ENCODE data around the gene GLG1. TPM values are rescaled to one million over a fixed set of nuclear protein-coding genes. Genes with fewer than 3 reads are reported as not detected.
"Not testable (repeated sequence)": the region's sequence is repeated elsewhere in the genome, so short reads cannot be mapped to it uniquely, and the experiment has no call there.

The GLG1 gene
- total RNA-seq, 6 experiments from 2014 or later: 42.4 to 65.1 (median 44.7) TPM

GRCh38 chr16:74449470-74449869 is 157.4 kb downstream of the GLG1 start:
- no CpG with 5 or more reads among the region's 5 CpGs for WGBS (ENCODE audit: insufficient coverage, low coverage, low lambda C conversion rate, missing lambda C conversion rate)
- Histone ChIP-seq H3K36me3 (peaks cover 0 to 38% (median 14%) of the 10 kb centered on the region in 4 donors), H3K27me3 (no peaks in the 10 kb centered on the region), H3K4me1 (peaks cover 0 to 5% (median 0%) of the 10 kb centered on the region in 4 donors), H3K27ac (peak overlapping the region; percentile 32 to 39 (median 35)), H3K4me3 (no peak overlapping the region), H3K9me3 (no peaks in the 10 kb centered on the region)
- DNase-seq (no peak), ATAC-seq (peak; percentile 15 to 44 (median 26))
- TF ChIP-seq CTCF (IDR thresholded peaks at IDR 0.05) (no peak), POLR2A (IDR thresholded peaks at IDR 0.05) (no peak)
- intact Hi-C loops (cut with DNase I): no loop called here

- TF ChIP-seq CTCF (IDR thresholded peaks at IDR 0.05): no peak
- TF ChIP-seq POLR2A (IDR thresholded peaks at IDR 0.05): no peak
- Histone ChIP-seq H3K27ac (peak overlapping the region in 2 of 3 donors; percentile 39 to 50), H3K4me3 (no peak overlapping the region), H3K36me3 (peaks cover 0 to 38% (median 14%) of the 10 kb centered on the region in 4 donors), H3K9me3 (no peaks in the 10 kb centered on the region), H3K4me1 (peaks cover 0 to 5% (median 0%) of the 10 kb centered on the region in 4 donors), H3K27me3 (no peaks in the 10 kb centered on the region)
- peak in 2 of 3 donors; percentile 42 to 61 for DNase-seq
- intact Hi-C loops (cut with DNase I): no loop called here
- ATAC-seq: peak; percentile 79 to 93 (median 89)
- 74% methylated on average over 7 of the region's 8 CpGs for WGBS (ENCODE audit: insufficient coverage, low coverage, low lambda C conversion rate, missing lambda C conversion rate)
Measured at GRCh38 chr16:74448990-74449389, 157.9 kb downstream of the GLG1 start.

- peaks cover 0 to 25% (median 9%) of the 10 kb centered on the region in 4 donors for H3K36me3 ChIP-seq
- H3K27me3 ChIP-seq: no peaks in the 10 kb centered on the region
- 84% methylated on average over 5 of the region's 5 CpGs for WGBS (ENCODE audit: insufficient coverage, low coverage, low lambda C conversion rate, missing lambda C conversion rate)
- H3K9me3 ChIP-seq: no peaks in the 10 kb centered on the region
- DNase-seq (no peak), ATAC-seq (peak; percentile 14 to 58 (median 28))
- intact Hi-C loops (cut with DNase I): no loop called here
- H3K4me3 ChIP-seq: no peak overlapping the region
- peaks cover 0 to 5% (median 0%) of the 10 kb centered on the region in 4 donors for H3K4me1 ChIP-seq
- H3K27ac ChIP-seq: no peak overlapping the region
- TF ChIP-seq CTCF (IDR thresholded peaks at IDR 0.05): no peak
- TF ChIP-seq POLR2A (IDR thresholded peaks at IDR 0.05): no peak
Measured at GRCh38 chr16:74447578-74447977, 159.3 kb downstream of the GLG1 start.

GRCh38 chr16:74446866-74447265 is 160.0 kb downstream of the GLG1 start:
- WGBS (ENCODE audit: insufficient coverage, low coverage, low lambda C conversion rate, missing lambda C conversion rate): 93% methylated on average over 5 of the region's 8 CpGs
- Histone ChIP-seq H3K4me3 (no peak overlapping the region), H3K9me3 (no peaks in the 10 kb centered on the region), H3K36me3 (peaks cover 0 to 18% (median 3%) of the 10 kb centered on the region in 4 donors), H3K27ac (no peak overlapping the region), H3K4me1 (peaks cover 0 to 5% (median 0%) of the 10 kb centered on the region in 4 donors), H3K27me3 (no peaks in the 10 kb centered on the region)
- ATAC-seq (no peak), DNase-seq (no peak)
- TF ChIP-seq CTCF (IDR thresholded peaks at IDR 0.05): no peak
- TF ChIP-seq POLR2A (IDR thresholded peaks at IDR 0.05): no peak
- intact Hi-C loops (cut with DNase I): no loop called here

GRCh38 chr16:74443624-74444346 is 163.1 kb downstream of the GLG1 start:
- H3K4me3 ChIP-seq; H3K4me1 ChIP-seq; DNase-seq; ATAC-seq; H3K36me3 ChIP-seq; intact Hi-C loops (cut with DNase I); H3K9me3 ChIP-seq; H3K27me3 ChIP-seq; H3K27ac ChIP-seq: not testable (repeated sequence)
- WGBS (ENCODE audit: insufficient coverage, low coverage, low lambda C conversion rate, missing lambda C conversion rate): 96% methylated on average over 5 of the region's 13 CpGs

Measured in right lobe of liver (tissue), 6 donors.